AG10803 (cell line): ENCODE results near the gene MYL7.

Experiments
- DNase-seq: peaks from one replicate; pipeline ENCODE4 v3.0.0; 2010; ENCODE audit warnings: low read depth
- H3K4me3 ChIP-seq: 2 replicates; pipeline ENCODE4 v1.5.1; 2011; ENCODE audit warnings: mild to moderate bottlenecking, low read length, control low read depth
- TF ChIP-seq, protein P1 (sequence below): conservative IDR thresholded peaks from 2 replicates; pipeline ENCODE4 v1.5.1; 2011; ENCODE audit warnings: mild to moderate bottlenecking, low read length, control low read depth, inconsistent platforms

Gene MYL7

DNA sequence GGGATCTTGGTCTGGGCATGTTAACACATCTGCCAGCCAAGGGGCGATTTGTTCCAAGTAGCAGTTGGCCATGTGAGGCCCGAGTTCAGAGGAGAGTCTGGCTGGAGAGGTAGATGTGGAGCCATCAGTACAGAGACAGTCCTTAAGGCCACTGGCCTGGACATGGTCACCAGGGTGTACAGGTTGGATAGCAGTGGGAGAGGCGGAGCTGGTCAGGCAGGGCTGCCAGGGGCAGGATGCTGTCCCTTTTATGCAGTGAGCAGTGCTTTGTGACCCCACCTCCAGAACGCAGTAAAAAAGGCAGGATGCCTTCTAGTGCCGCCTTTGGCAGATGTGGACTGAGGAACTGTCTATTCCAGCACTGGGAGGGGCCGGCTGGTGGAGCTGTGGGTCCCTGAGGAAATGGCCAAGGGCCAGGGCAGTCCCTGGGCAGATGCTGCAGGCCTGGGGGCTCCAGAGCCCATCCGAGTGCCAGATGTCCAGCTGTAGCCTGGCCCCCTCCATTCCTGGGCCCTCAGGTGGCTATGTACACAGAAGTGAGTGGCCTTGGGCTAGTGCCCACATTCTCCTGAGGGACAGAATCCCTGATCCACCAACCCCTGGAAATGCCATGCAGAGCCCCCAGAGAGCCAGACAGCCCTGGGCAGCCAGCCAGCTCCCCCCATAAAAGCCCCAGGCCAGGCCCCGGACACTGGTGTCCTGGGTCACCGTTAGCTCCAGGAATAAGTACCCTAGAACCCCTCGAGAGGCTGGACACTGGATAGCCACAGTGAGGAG, 17.2 kb upstream of the MYL7 start:
- TF ChIP-seq, protein P1, sequence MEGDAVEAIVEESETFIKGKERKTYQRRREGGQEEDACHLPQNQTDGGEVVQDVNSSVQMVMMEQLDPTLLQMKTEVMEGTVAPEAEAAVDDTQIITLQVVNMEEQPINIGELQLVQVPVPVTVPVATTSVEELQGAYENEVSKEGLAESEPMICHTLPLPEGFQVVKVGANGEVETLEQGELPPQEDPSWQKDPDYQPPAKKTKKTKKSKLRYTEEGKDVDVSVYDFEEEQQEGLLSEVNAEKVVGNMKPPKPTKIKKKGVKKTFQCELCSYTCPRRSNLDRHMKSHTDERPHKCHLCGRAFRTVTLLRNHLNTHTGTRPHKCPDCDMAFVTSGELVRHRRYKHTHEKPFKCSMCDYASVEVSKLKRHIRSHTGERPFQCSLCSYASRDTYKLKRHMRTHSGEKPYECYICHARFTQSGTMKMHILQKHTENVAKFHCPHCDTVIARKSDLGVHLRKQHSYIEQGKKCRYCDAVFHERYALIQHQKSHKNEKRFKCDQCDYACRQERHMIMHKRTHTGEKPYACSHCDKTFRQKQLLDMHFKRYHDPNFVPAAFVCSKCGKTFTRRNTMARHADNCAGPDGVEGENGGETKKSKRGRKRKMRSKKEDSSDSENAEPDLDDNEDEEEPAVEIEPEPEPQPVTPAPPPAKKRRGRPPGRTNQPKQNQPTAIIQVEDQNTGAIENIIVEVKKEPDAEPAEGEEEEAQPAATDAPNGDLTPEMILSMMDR = no peak
- DNase-seq = no peak
- no peak overlapping the region for H3K4me3 ChIP-seq

DNA sequence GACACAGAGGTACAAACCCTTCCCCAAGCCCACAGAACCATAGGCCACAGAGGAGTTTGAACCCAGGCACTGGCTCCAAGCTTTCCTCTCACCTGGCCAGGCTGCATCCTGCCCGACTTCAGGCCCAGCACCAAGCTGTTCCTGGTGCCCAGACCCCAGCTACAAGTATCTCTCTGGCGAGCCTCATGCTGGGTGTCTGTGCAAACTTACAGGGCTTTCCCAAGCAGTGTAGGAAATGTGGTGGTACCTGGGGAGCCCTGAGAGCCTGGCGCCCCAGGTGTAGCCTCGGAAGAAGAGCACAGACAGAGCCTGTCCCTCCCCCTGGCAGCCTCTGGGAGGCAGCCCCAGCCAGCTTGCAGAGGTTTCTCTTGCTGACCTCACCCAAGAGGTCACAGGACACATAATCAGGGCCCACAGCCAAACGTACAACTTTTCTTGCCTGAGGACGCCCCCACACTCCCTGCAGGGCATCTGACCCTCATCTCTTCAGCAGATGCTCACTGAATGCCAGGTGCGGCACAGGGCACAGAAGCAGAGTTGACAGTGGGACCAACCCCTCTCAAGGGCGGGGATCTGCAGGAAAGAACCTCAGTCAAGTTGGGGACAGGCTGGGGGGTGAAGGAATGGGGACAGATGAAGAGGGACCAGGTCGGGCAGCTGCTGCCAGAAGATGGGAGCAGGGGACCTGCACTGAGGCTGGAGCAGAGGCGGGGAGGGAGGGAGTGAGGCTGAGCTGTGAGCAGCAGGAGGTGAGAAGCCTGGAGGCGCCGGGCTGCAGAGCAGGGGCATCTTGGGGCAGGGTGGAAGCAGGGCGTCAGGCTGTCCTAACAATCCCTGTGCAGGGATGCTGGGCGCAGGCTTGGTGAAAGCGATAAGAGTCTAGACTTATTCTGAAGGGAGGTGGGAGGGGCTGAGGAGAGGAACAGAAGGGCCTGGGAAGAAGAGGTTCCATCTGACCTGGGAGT, 16.3 kb upstream of the MYL7 start:
- TF ChIP-seq, protein P1 = no peak
- no peak overlapping the region for H3K4me3 ChIP-seq
- no peak for DNase-seq

DNA sequence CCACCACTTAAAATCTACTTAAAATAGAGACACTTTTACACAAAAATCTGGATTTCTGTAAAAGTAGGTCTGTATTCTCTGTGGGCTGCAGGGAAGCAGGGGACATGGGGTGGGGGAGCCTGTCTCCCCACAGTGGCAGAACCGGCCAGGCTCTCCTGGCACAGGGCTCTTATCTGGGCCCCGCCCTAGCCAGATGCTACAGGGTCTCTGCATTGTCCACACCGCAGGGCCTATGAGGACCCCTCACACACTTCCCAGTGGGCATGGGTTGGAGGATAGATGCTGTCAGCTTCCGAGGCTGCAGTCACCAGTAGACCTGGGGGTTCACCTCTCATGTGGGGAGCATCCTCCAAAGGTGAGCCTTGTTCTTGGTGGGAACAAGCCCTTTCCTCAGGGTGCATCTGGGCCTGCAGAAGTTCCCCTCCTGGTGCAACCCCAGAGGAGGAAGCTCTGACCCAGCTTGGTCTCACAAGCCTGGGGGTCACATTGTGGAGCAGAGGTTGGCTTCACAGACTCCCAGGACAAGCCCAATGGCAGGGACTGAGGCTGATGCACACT, 15.4 kb upstream of the MYL7 start:
- no peak overlapping the region for H3K4me3 ChIP-seq
- no peak for DNase-seq
- TF ChIP-seq, protein P1 = no peak

DNA sequence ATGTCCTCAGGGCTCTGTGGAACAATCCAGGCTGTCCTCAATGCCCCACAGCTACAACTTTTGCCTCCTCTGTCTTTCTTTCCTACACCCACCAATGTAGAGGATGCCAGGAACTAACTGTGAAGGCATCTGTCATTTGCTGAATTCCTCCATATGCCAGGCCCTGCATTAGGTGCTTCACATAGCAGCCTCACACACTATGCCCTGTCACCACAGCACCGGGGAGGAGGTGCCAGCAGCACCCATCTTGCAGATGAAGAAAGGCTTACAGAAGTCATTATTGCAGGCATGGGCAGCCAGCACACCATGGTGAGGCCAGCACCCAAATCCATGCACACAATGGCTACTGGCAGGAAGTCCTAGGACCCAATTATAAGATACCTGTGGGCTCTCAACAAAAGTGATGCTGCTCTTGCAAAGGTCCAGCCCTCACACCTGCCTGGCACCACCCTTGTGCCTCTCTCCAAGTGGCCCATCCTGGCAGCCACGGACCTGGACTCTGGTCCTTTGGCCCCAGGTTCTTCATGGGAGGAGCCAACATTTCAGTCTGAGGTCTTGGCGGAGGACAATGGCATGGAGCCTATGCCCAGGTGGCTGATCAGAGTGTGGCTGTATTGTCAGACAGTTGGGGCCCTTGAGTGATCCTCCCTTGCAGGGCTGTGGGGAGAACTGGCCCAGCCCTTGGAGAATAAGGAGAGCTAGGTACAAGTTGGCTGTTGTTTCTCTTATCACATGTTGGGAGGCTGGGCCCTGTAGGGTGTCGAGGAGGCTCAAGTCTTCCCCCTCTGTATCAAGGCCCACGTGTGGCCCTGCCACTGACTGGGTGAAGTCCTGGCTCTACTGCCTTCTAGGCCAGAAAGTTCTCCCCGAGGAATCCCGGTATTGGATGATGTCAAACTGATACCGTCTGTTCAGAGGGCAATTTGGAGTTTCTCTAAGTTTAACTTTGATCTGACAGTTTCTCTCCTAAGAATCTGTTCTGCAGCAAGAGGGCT, 14.4 kb upstream of the MYL7 start:
- TF ChIP-seq, protein P1 = no peak
- no peak for DNase-seq

DNA sequence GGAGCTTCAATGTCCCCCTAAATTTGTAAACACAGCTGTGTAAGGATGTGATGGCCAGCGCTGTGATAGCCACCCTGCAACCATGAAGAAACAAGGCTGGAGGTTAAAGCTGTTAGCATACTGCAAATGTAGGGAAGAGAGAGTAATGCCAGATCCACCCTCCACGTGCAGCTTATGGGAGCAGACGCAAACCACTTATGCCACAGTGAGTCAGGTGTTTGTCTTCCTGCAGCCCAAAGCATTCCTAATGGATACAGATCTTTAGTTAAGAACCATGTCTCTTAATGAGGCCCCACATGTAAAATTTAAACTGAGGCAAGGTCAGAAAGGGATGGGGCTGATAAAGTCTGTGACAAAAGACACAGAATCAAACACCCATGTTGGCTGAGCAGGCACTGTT, 13.6 kb upstream of the MYL7 start:
- no peak for DNase-seq
- no peak overlapping the region for H3K4me3 ChIP-seq
- TF ChIP-seq, protein P1 = no peak

More for the DNA sequence above, 14.4 kb upstream of the MYL7 start:
- H3K4me3 ChIP-seq = no peak overlapping the region

DNA sequence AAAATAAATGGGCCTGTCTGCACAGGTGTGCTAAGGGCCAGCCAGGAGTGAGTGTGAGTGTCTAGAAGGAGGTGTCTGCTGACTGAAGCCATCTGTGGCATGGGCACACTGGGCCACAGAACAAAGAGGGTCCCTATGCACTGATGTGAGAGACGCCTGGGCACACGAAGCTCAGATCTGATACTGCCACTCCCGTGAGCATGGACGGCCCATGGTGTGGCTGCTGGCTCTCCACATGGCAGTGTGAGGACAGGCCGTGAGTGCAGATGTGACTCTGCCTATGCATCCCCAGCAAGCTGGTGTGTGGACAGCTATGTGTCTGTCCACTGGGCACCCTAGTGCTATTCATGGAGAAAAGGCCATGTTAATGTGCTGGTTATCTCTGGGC, 12.8 kb upstream of the MYL7 start:
- no peak for DNase-seq
- TF ChIP-seq, protein P1 = no peak
- no peak overlapping the region for H3K4me3 ChIP-seq
